ENCODE data around the gene RNF214. TPM values are rescaled to one million over a fixed set of nuclear protein-coding genes. Genes with fewer than 3 reads are reported as not detected.

RNF214 gene
- total and polyA plus RNA-seq, 7 donors: 6.2 to 23.8 (median 11.1) TPM

DNA sequence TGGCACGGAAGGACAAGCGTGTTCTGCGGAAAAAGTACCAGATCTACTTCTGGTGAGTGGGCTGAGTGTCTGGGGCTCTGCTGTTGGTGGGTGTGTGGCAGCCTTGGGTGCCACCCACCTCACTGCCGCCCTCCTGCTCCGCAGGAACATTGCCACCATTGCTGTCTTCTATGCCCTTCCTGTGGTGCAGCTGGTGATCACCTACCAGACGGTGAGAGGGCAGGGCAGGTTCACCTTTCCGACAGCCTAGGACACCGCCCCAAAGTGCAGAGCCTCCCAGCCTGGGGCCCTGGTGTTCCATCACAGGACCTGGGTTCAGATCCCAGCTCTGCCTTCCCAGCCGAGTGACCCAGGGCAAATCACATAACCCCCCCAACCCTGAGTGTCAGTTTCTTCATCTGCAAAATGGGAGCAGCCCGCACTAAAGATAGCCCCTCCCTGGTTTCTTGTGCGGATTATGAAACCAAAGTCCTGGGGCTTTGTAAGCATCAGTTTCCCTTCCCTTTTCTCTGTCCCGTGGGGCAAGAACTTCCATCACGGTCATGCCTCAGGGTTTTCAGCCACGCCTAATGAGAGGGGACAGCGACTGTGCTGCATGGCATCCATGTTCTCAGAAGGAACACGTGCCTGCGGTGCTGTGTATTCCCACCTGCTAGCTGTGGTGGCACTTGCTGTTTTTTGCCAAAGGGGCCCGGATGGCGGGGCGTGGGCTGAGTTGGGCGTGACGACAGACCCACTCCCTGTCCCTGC, 43.1 kb upstream of the RNF214 start:
- WGBS, 2 donors: 77 to 89% methylated on average over 22 of the region's 22 CpGs
- Histone ChIP-seq H3K36me3 (peaks cover 46 to 95% (median 59%) of the 10 kb centered on the region in 4 donors), H3K9me3 (no peaks in the 10 kb centered on the region), H3K27ac (peak overlapping the region in 2 of 4 donors; percentile 0 to 28), H3K27me3 (no peaks in the 10 kb centered on the region), H3K4me3 (no peak overlapping the region), H3K4me1 (no peaks in the 10 kb centered on the region)
- TF ChIP-seq, protein P1, sequence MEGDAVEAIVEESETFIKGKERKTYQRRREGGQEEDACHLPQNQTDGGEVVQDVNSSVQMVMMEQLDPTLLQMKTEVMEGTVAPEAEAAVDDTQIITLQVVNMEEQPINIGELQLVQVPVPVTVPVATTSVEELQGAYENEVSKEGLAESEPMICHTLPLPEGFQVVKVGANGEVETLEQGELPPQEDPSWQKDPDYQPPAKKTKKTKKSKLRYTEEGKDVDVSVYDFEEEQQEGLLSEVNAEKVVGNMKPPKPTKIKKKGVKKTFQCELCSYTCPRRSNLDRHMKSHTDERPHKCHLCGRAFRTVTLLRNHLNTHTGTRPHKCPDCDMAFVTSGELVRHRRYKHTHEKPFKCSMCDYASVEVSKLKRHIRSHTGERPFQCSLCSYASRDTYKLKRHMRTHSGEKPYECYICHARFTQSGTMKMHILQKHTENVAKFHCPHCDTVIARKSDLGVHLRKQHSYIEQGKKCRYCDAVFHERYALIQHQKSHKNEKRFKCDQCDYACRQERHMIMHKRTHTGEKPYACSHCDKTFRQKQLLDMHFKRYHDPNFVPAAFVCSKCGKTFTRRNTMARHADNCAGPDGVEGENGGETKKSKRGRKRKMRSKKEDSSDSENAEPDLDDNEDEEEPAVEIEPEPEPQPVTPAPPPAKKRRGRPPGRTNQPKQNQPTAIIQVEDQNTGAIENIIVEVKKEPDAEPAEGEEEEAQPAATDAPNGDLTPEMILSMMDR (IDR thresholded peaks at IDR 0.05): no peak
- peak in 1 of 4 donors; percentile 6 for TF ChIP-seq POLR2AphosphoS5 (IDR thresholded peaks at IDR 0.05)
- intact Hi-C loops (cut with DNase I): no loop called here
- peak; percentile 76 for DNase-seq

DNA sequence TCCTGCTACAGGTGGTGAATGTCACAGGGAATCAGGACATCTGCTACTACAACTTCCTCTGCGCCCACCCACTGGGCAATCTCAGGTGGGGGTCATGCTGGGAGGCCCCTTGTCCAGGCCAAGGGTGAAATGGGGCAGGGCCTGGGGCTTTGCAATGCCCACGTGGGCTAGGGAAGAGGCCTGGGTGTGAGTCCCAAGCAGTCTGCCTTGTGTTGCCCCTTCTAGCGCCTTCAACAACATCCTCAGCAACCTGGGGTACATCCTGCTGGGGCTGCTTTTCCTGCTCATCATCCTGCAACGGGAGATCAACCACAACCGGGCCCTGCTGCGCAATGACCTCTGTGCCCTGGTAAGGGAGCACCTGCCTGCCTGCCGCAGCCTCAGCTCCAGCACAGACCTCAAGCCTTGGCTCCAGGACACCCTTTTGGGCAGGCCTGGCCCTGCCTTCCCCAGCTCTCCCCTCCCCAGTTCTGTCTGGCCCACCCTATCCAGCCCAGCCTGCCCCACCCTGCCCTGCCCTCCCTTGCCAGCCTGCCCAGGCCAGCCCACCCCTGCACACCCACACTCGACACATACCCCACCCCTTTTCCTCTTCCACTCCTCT, 42.4 kb upstream of the RNF214 start:
- H3K27ac ChIP-seq: peak overlapping the region in 1 of 4 donors; percentile 0
- intact Hi-C loops (cut with DNase I): no loop called here
- no peaks in the 10 kb centered on the region for H3K27me3 ChIP-seq
- DNase-seq: peak; percentile 56
- no peaks in the 10 kb centered on the region for H3K9me3 ChIP-seq
- no peak for TF ChIP-seq POLR2AphosphoS5 (IDR thresholded peaks at IDR 0.05)
- TF ChIP-seq, protein P1 (IDR thresholded peaks at IDR 0.05): no peak
- no peak for TF ChIP-seq EP300 (IDR thresholded peaks at IDR 0.05)
- TF ChIP-seq POLR2A (IDR thresholded peaks at IDR 0.05): no peak
- WGBS, 2 donors: 76 to 84% methylated on average over 8 of the region's 8 CpGs
- H3K36me3 ChIP-seq: peaks cover 42 to 92% (median 59%) of the 10 kb centered on the region in 4 donors
- no peaks in the 10 kb centered on the region for H3K4me1 ChIP-seq
- no peak overlapping the region for H3K4me3 ChIP-seq

DNA sequence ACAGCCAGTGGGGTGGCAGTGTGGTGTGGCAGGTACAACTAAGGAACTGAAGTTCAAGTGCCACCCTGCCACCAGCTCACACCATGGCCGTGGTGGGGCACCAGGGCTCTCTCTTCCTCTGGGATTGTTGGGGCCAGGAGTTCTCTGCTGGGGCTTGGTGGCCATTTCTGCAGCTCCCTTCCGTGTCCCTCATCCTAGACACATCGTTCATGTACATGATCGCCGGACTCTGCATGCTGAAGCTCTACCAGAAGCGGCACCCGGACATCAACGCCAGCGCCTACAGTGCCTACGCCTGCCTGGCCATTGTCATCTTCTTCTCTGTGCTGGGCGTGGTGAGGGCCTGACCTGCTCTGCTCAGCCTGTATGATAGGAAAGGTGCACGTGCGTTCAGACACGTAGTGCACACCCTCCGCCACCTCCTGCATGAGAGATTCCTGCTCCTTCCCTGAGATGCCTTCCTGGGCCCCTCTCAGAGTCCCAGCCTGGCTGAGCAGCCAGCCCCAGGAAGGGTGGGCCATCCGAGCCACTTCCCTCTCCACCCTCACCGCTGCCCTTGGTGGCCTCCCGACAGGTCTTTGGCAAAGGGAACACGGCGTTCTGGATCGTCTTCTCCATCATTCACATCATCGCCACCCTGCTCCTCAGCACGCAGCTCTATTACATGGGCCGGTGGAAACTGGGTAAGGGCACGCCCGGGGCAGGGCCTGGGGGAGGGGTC, 40.6 kb upstream of the RNF214 start:
- intact Hi-C loops (cut with DNase I): no loop called here
- H3K9me3 ChIP-seq: no peaks in the 10 kb centered on the region
- peaks cover 42 to 88% (median 58%) of the 10 kb centered on the region in 4 donors for H3K36me3 ChIP-seq
- peaks cover 0 to 1% (median under 1%) of the 10 kb centered on the region in 4 donors for H3K4me1 ChIP-seq
- peak; percentile 58 for DNase-seq
- 92 to 96% methylated on average over 26 of the region's 26 CpGs for WGBS, 2 donors
- H3K27ac ChIP-seq: no peak overlapping the region
- H3K27me3 ChIP-seq: no peaks in the 10 kb centered on the region
- TF ChIP-seq POLR2AphosphoS5 (IDR thresholded peaks at IDR 0.05) (no peak), EP300 (IDR thresholded peaks at IDR 0.05) (no peak), POLR2A (IDR thresholded peaks at IDR 0.05) (no peak)
- TF ChIP-seq, protein P1 (IDR thresholded peaks at IDR 0.05): no peak
- H3K4me3 ChIP-seq: no peak overlapping the region

DNA sequence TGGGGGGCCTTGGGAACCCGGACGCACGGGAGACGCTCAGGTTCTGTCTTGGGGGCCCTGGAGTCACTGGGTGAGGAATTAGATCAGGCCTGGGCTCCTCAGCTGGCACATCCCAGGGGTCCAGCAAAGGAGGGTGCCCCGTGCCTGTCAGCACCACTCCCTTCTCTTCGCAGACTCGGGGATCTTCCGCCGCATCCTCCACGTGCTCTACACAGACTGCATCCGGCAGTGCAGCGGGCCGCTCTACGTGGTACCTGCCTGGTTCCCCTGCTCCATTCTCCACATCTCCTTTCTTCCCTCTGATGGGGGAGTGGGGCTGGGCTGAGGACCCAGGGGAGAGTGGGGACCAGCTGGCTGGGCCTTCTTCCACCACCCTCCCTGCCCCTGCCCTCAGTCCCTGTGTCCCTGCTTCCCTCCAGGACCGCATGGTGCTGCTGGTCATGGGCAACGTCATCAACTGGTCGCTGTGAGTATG, 40.0 kb upstream of the RNF214 start:
- TF ChIP-seq EP300 (IDR thresholded peaks at IDR 0.05) (no peak), POLR2AphosphoS5 (IDR thresholded peaks at IDR 0.05) (no peak), POLR2A (IDR thresholded peaks at IDR 0.05) (no peak)
- TF ChIP-seq, protein P1 (IDR thresholded peaks at IDR 0.05): no peak
- 94 to 95% methylated on average over 17 of the region's 17 CpGs for WGBS, 2 donors
- peaks cover 0 to 7% (median 6%) of the 10 kb centered on the region in 4 donors for H3K4me1 ChIP-seq
- H3K9me3 ChIP-seq: no peaks in the 10 kb centered on the region
- intact Hi-C loops (cut with DNase I): no loop called here
- no peak overlapping the region for H3K4me3 ChIP-seq
- peaks cover 40 to 84% (median 55%) of the 10 kb centered on the region in 4 donors for H3K36me3 ChIP-seq
- no peaks in the 10 kb centered on the region for H3K27me3 ChIP-seq
- H3K27ac ChIP-seq: no peak overlapping the region
- DNase-seq: peak; percentile 62
